IMR-90 (cell line): Measurements from ENCODE around the gene RGSL1. TPM values are rescaled to one million over a fixed set of nuclear protein-coding genes. Genes with fewer than 3 reads are reported as not detected.

Experiments
- ATAC-seq: fragments of 200-7000 bp; cut with Tn5 transposase; 2 replicates; pipeline ENCODE4 v1.9.1; 2020; ENCODE audit warnings: low read depth, mild to moderate bottlenecking, moderate library complexity
- BruUV-seq: library from RNA; stranded (reverse); fragments of 400-500 nt; replicated peaks from 2 replicates; lab custom pipeline; 2021; lab: Mats Ljungman, UMichigan
- CTCF ChIA-PET: fragments of 300-600 bp; formaldehyde crosslinking; extraction: SDS; loops from one replicate; lab custom pipeline; 2021; ENCODE audit warnings: antibody characterized with exemption; lab: Yijun Ruan, JAX
- POLR2A ChIA-PET: fragments of 300-600 bp; sonication (Branson Sonifier 250); formaldehyde crosslinking; loops from one replicate; lab custom pipeline; 2022; ENCODE audit warnings: antibody characterized with exemption; ENCODE audit not compliant: unreplicated experiment; lab: Charles Lee
- DNase-seq: peaks from one replicate; pipeline ENCODE4 v3.0.0; 2013
- H2AFZ ChIP-seq: replicated peaks from 2 replicates; pipeline ENCODE3; 2013; ENCODE audit warnings: low read length, mild to moderate bottlenecking; ENCODE audit not compliant: poor library complexity
- H2AK5ac ChIP-seq: 2 replicates; pipeline ENCODE4 v1.6.1; 2013; ENCODE audit warnings: low read depth, low read length, inconsistent platforms
- H2AK9ac ChIP-seq: replicated peaks from 2 replicates; pipeline ENCODE3; 2013; ENCODE audit warnings: mild to moderate bottlenecking, low read depth, low read length, moderate library complexity; ENCODE audit not compliant: poor library complexity
- H2BK120ac ChIP-seq: 2 replicates; pipeline ENCODE4 v1.6.1; 2013; ENCODE audit warnings: low read depth, low read length, inconsistent platforms
- H2BK15ac ChIP-seq: 3 replicates; pipeline ENCODE4 v1.6.1; 2013; ENCODE audit warnings: low read depth, low read length, inconsistent platforms
- H2BK20ac ChIP-seq: 2 replicates; pipeline ENCODE4 v1.6.1; 2013; ENCODE audit warnings: low read depth, mild to moderate bottlenecking, inconsistent platforms, low read length, moderate library complexity
- H2BK5ac ChIP-seq: 2 replicates; pipeline ENCODE4 v1.6.1; 2013; ENCODE audit warnings: mild to moderate bottlenecking, low read depth, low read length, inconsistent platforms; ENCODE audit not compliant: poor library complexity, severe bottlenecking
- H3K14ac ChIP-seq: replicated peaks from 2 replicates; pipeline ENCODE4 v1.6.1; 2013; ENCODE audit warnings: low read depth, low read length, inconsistent platforms
- H3K18ac ChIP-seq: 2 replicates; pipeline ENCODE4 v1.6.1; 2013; ENCODE audit warnings: low read depth, low read length, control low read depth
- H3K23ac ChIP-seq: 2 replicates; pipeline ENCODE4 v1.6.1; 2013; ENCODE audit warnings: low read depth, low read length, inconsistent platforms
- H3K27ac ChIP-seq: 2 replicates; pipeline ENCODE4 v1.5.1; 2013; ENCODE audit warnings: mild to moderate bottlenecking, control low read depth, low read length; ENCODE audit not compliant: insufficient read depth
- H3K27me3 ChIP-seq: 2 replicates; pipeline ENCODE4 v1.6.1; 2013; ENCODE audit warnings: low read length; ENCODE audit not compliant: control insufficient read depth, insufficient read depth
- H3K36me3 ChIP-seq: 2 replicates; pipeline ENCODE4 v1.6.1; 2013; ENCODE audit warnings: low read length, mixed read lengths; ENCODE audit not compliant: control insufficient read depth, insufficient read depth
- H3K4ac ChIP-seq: 2 replicates; pipeline ENCODE4 v1.6.1; 2013; ENCODE audit warnings: low read depth, low read length, inconsistent platforms
- H3K4me1 ChIP-seq: 2 replicates; pipeline ENCODE4 v1.6.1; 2013; ENCODE audit warnings: low read length, mixed read lengths; ENCODE audit not compliant: control insufficient read depth, insufficient read depth
- H3K4me2 ChIP-seq: 2 replicates; pipeline ENCODE4 v1.6.1; 2013; ENCODE audit warnings: low read depth, mild to moderate bottlenecking, control low read depth, low read length, moderate library complexity
- H3K4me3 ChIP-seq: 2 replicates; pipeline ENCODE4 v1.5.1; 2013; ENCODE audit warnings: low read depth, mild to moderate bottlenecking, control low read depth, low read length, moderate library complexity; ENCODE audit not compliant: insufficient read depth
- H3K56ac ChIP-seq: 2 replicates; pipeline ENCODE4 v1.6.1; 2013; ENCODE audit warnings: low read length, inconsistent platforms; ENCODE audit not compliant: insufficient read depth; ENCODE audit errors: extremely low read depth
- H3K79me1 ChIP-seq, 2 experiments: 2 replicates each; pipeline ENCODE4 v1.6.1; 2013; ENCODE audit warnings: low read length in 2 of 2, inconsistent platforms in 1 of 2, low read depth in 1 of 2
- H3K9ac ChIP-seq: 2 replicates; pipeline ENCODE4 v1.6.1; 2013; ENCODE audit warnings: low read depth, low read length, control low read depth
- H3K9me1 ChIP-seq: 2 replicates; pipeline ENCODE4 v1.6.1; 2013; ENCODE audit warnings: low read length, inconsistent platforms; ENCODE audit not compliant: insufficient read depth
- H3K9me3 ChIP-seq: 2 replicates; pipeline ENCODE4 v1.6.1; 2013; ENCODE audit warnings: low read length; ENCODE audit not compliant: control insufficient read depth, insufficient read depth
- H4K20me1 ChIP-seq: 2 replicates; pipeline ENCODE4 v1.6.1; 2013; ENCODE audit warnings: low read length, inconsistent platforms; ENCODE audit not compliant: insufficient read depth
- H4K5ac ChIP-seq: 2 replicates; pipeline ENCODE4 v1.6.1; 2013; ENCODE audit warnings: mild to moderate bottlenecking, low read depth, low read length, control low read depth
- H4K8ac ChIP-seq, 2 experiments: 2 replicates each; pipeline ENCODE4 v1.6.1; 2013; ENCODE audit warnings: low read depth in 2 of 2, low read length in 2 of 2, control low read depth in 1 of 2, inconsistent platforms in 1 of 2
- H4K91ac ChIP-seq: 2 replicates; pipeline ENCODE4 v1.6.1; 2013; ENCODE audit warnings: low read depth, low read length, inconsistent platforms; ENCODE audit not compliant: insufficient read depth
- CHD1 ChIP-seq: IDR thresholded peaks from 2 replicates; pipeline ENCODE4 v1.6.1; 2012; ENCODE audit warnings: low read depth, low read length, improper control_type of control experiment
- RFX5 ChIP-seq: IDR thresholded peaks from 2 replicates; pipeline ENCODE4 v1.8.0; 2012; ENCODE audit warnings: low read depth, mild to moderate bottlenecking, low read length, moderate library complexity
- WGBS, 2 experiments: methylation state at CpG; one replicate each; pipeline versions ENCODE4 v1.1.5 to v1.1.7; 2013; ENCODE audit warnings: missing lambda C conversion rate in 2 of 2; ENCODE audit not compliant: insufficient read length in 1 of 2; ENCODE audit errors: extremely low coverage in 2 of 2; 5-methylcytosine and 5-hydroxymethylcytosine counted together
- dilution Hi-C: fragments of 300-500 bp; cut with HindIII; formaldehyde crosslinking; loops from one replicate; pipeline ENCODE4 v1.14.3; 2018; ENCODE audit warnings: low sequenced_read_pairs; ENCODE audit not compliant: unreplicated experiment
- in situ Hi-C: fragments of 300-500 bp; cut with MboI; formaldehyde crosslinking; loops from 3 replicates; pipeline ENCODE4 v1.14.3; 2019; ENCODE audit warnings: low sequenced_read_pairs, inconsistent platforms, mixed read lengths
- intact Hi-C: fragments of 100-400 bp; cut with micrococcal nuclease; formaldehyde crosslinking; loops from 2 replicates; pipeline ENCODE4 v1.10.0; 2022
- polyA plus RNA-seq, 3 experiments: library from polyadenylated mRNA; depleted of rRNA; stranded (reverse); fragments of >200 nt; gene quantifications; 2 replicates each; pipeline ENCODE4 v1.2.3, GENCODE V29; 2012; ENCODE audit warnings: low replicate concordance in 1 of 3
- total RNA-seq: library from RNA; depleted of rRNA; stranded (reverse); fragments of >200 nt; gene quantifications from 2 replicates; pipeline ENCODE4 v1.2.3, GENCODE V29; 2012

Gene RGSL1
- total and polyA plus RNA-seq, 2 of the 4 experiments (the other 2 are of a cell fraction), result not detected

DNA sequence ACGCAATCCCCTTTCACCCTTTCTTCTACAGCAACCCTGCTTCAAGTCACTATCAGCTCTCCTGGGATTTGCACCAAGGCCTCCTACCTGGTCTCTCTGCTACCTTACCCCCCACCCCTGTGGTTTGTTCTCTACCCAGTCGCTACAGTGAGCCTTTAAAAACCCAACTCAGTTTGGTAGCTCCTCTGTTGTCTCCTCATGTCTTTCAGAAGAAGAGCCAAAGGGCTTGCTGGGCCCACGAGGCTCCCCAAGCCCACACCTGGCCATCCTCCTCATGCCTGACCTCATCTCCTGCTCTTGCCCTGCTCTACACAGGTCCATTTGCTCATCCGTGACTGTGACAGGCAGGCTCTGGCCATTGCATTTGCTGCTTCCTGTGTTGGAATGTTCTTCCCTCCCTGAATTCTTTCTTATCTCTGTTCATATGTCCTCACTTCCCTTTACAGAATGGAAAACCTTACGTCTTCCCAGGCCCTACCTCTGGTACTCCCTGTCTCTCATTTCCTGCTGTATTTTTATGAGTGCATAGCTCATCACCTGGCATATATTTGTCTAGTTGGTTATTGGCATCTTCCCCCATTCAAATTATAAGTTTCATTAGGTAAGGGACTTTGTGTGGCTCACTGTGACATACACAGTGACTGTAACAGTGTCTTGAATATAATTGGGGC, 150.9 kb downstream of the RGSL1 start:
- intact Hi-C loops, result loop anchor here (1.0 to 5.0 kb wide), 2 partner anchors 183 to 236 kb away; partner anchors contain the start of gene DHX9
- ATAC-seq (no peak), DNase-seq (no peak)
- Histone ChIP-seq H3K79me1 (no peaks in the 10 kb centered on the region), H3K27ac (no peak overlapping the region), H3K9me3 (no peaks in the 10 kb centered on the region), H2BK15ac (no peak overlapping the region), H2BK20ac (no peak overlapping the region), H3K4me3 (no peak overlapping the region), H4K5ac (no peak overlapping the region), H2BK5ac (no peak overlapping the region), H3K23ac (no peak overlapping the region), H3K18ac (no peak overlapping the region), H3K4me1 (peaks cover 2% of the 10 kb centered on the region; the same call in 1 of the 2 replicates), H4K20me1 (no peaks in the 10 kb centered on the region), H2BK120ac (no peak overlapping the region), H3K27me3 (peaks cover 20% of the 10 kb centered on the region), H3K9ac (no peak overlapping the region), H3K56ac (no peak overlapping the region), H3K14ac (no peak overlapping the region), H3K36me3 (no peaks in the 10 kb centered on the region), H2AFZ (no peak overlapping the region), H2AK9ac (no peak overlapping the region), H3K4ac (no peak overlapping the region), H3K9me1 (no peaks in the 10 kb centered on the region), H2AK5ac (no peak overlapping the region), H3K4me2 (no peak overlapping the region), H4K8ac (no peak overlapping the region), H4K91ac (no peak overlapping the region)
- no TSS peak for BruUV-seq
- POLR2A ChIA-PET, result no interaction called here
- WGBS, 2 experiments, result 62% methylated on average over 4 of the region's 5 CpGs; no CpG with 5 or more reads in 1 of the 2 experiments
- no peak for TF ChIP-seq CHD1
- no peak for TF ChIP-seq RFX5
- in situ Hi-C loops, result no loop called here
- dilution Hi-C loops, result no loop called here
- CTCF ChIA-PET, result interaction anchor here (0.6 to 9.2 kb wide), 5 partner anchors 10 to 183 kb away, joined by 3 to 129 read pairs (median 3); no protein-coding TSS in a partner anchor
